Trophoblast cell (in vitro differentiated cells and primary cell): ENCODE data around the gene DNAJB9.

ENCODE experiments used
- DNase-seq, 2 donors: peaks; one replicate each; pipeline ENCODE4 v3.0.0-alpha.2; 2016
- H2AFZ ChIP-seq: 2 replicates; pipeline ENCODE4 v1.6.1; 2013; ENCODE audit warnings: low read length, moderate library complexity, mild to moderate bottlenecking; ENCODE audit not compliant: insufficient read depth, poor library complexity
- H2AK5ac ChIP-seq: 2 replicates; pipeline ENCODE4 v1.6.1; 2013; ENCODE audit warnings: mild to moderate bottlenecking, low read length
- H2BK120ac ChIP-seq: 2 replicates; pipeline ENCODE4 v1.6.1; 2013; ENCODE audit warnings: low read length, mild to moderate bottlenecking, moderate library complexity; ENCODE audit not compliant: insufficient read depth, poor library complexity
- H2BK12ac ChIP-seq: 2 replicates; pipeline ENCODE4 v1.6.1; 2013; ENCODE audit warnings: mild to moderate bottlenecking, low read length, moderate library complexity
- H2BK5ac ChIP-seq: 2 replicates; pipeline ENCODE4 v1.6.1; 2013; ENCODE audit warnings: low read length, low read depth, moderate library complexity, mild to moderate bottlenecking; ENCODE audit not compliant: poor library complexity
- H3K14ac ChIP-seq: 2 replicates; pipeline ENCODE4 v1.6.1; 2013; ENCODE audit warnings: mild to moderate bottlenecking, low read length
- H3K18ac ChIP-seq: 2 replicates; pipeline ENCODE4 v1.6.1; 2013; ENCODE audit warnings: mild to moderate bottlenecking, low read length
- H3K23ac ChIP-seq: 2 replicates; pipeline ENCODE4 v1.6.1; 2013; ENCODE audit warnings: low read length
- H3K27ac ChIP-seq: 2 replicates; pipeline ENCODE4 v1.5.1; 2013; ENCODE audit warnings: low read depth, mild to moderate bottlenecking, inconsistent platforms, low read length, moderate library complexity
- H3K27me3 ChIP-seq: 2 replicates; pipeline ENCODE4 v1.6.1; 2013; ENCODE audit warnings: inconsistent platforms, mild to moderate bottlenecking, low read length, moderate library complexity; ENCODE audit not compliant: insufficient read depth
- H3K36me3 ChIP-seq, 2 experiments: 1 replicate in 1 of 2; 2 replicates in 1 of 2; pipeline ENCODE4 v1.6.1; 2013; ENCODE audit warnings: low read length in 2 of 2, mild to moderate bottlenecking in 2 of 2, moderate library complexity in 1 of 2; ENCODE audit not compliant: insufficient read depth in 2 of 2, control insufficient read depth in 1 of 2
- H3K4ac ChIP-seq: 2 replicates; pipeline ENCODE4 v1.6.1; 2013; ENCODE audit warnings: low read depth, mild to moderate bottlenecking, low read length, moderate library complexity
- H3K4me1 ChIP-seq, 2 experiments: 1 replicate in 1 of 2; 2 replicates in 1 of 2; pipeline ENCODE4 v1.6.1; 2013; ENCODE audit warnings: low read length in 2 of 2, mild to moderate bottlenecking in 2 of 2, moderate library complexity in 1 of 2; ENCODE audit not compliant: insufficient read depth in 2 of 2, control insufficient read depth in 1 of 2
- H3K4me2 ChIP-seq: 2 replicates; pipeline ENCODE4 v1.6.1; 2013; ENCODE audit warnings: inconsistent platforms, mild to moderate bottlenecking, low read length, moderate library complexity
- H3K4me3 ChIP-seq: 2 replicates; pipeline ENCODE4 v1.5.1; 2013; ENCODE audit warnings: mild to moderate bottlenecking, low read depth, low read length, inconsistent platforms
- H3K79me1 ChIP-seq: one replicate; pipeline ENCODE4 v1.6.1; 2013; ENCODE audit warnings: low read length
- H3K79me2 ChIP-seq: 2 replicates; pipeline ENCODE4 v1.6.1; 2013; ENCODE audit warnings: low read length, mild to moderate bottlenecking; ENCODE audit not compliant: control insufficient read depth, insufficient read depth, poor library complexity
- H3K9ac ChIP-seq: 2 replicates; pipeline ENCODE4 v1.6.1; 2013; ENCODE audit warnings: mild to moderate bottlenecking, low read length
- H3K9me3 ChIP-seq: 2 replicates; pipeline ENCODE4 v1.6.1; 2013; ENCODE audit warnings: low read depth, mild to moderate bottlenecking, control low read depth, inconsistent platforms, low read length; ENCODE audit not compliant: insufficient read depth
- H4K12ac ChIP-seq: 2 replicates; pipeline ENCODE4 v1.6.1; 2013; ENCODE audit warnings: low read depth, mild to moderate bottlenecking, low read length, moderate library complexity
- H4K8ac ChIP-seq: 2 replicates; pipeline ENCODE4 v1.6.1; 2013; ENCODE audit warnings: low read depth, mild to moderate bottlenecking, low read length, moderate library complexity
- H4K91ac ChIP-seq: one replicate; pipeline ENCODE4 v1.6.1; 2013; ENCODE audit warnings: low read depth, mild to moderate bottlenecking, low read length, moderate library complexity
- whole genome bisulfite sequencing: extraction: QIAGEN DNeasy Blood & Tissue Kit; methylation state at CpG from one replicate; pipeline ENCODE4 v1.1.7; 2013; ENCODE audit warnings: missing lambda C conversion rate; ENCODE audit not compliant: insufficient read length, insufficient coverage; ENCODE audit errors: extremely low coverage; 5-methylcytosine and 5-hydroxymethylcytosine counted together

The DNAJB9 gene

GRCh38 chr7:108565987-108566386 is 3.7 kb upstream of the DNAJB9 start:
- no peak overlapping the region for H4K8ac ChIP-seq
- H3K23ac ChIP-seq = no peak overlapping the region
- H3K79me2 ChIP-seq = peaks cover 13% of the 10 kb centered on the region
- no peak overlapping the region for H2BK12ac ChIP-seq
- H3K27ac ChIP-seq = no peak overlapping the region
- no peak overlapping the region for H3K4me3 ChIP-seq
- H2BK5ac ChIP-seq = no peak overlapping the region
- H3K9ac ChIP-seq = no peak overlapping the region
- no peak overlapping the region for H4K91ac ChIP-seq
- no peak overlapping the region for H3K4me2 ChIP-seq
- H4K12ac ChIP-seq = no peak overlapping the region
- no peak overlapping the region for H2AK5ac ChIP-seq
- no peak overlapping the region for H2AFZ ChIP-seq
- H3K9me3 ChIP-seq = no peaks in the 10 kb centered on the region
- H3K4me1 ChIP-seq = no peaks in the 10 kb centered on the region
- peaks cover 13% of the 10 kb centered on the region for H3K79me1 ChIP-seq
- no peaks in the 10 kb centered on the region for H3K36me3 ChIP-seq
- no peaks in the 10 kb centered on the region for H3K27me3 ChIP-seq
- no peak overlapping the region for H3K18ac ChIP-seq
- H2BK120ac ChIP-seq = no peak overlapping the region
- H3K4ac ChIP-seq = no peak overlapping the region
- no peak for DNase-seq
- H3K14ac ChIP-seq = no peak overlapping the region

- H4K8ac ChIP-seq = peak overlapping the region; percentile 92
- H3K4me3 ChIP-seq = peak overlapping the region; percentile 86
- peak overlapping the region; percentile 89 for H4K12ac ChIP-seq
- peak overlapping the region; percentile 70 for H3K4me2 ChIP-seq
- H3K79me2 ChIP-seq = peaks cover 13% of the 10 kb centered on the region
- H3K4ac ChIP-seq = peak overlapping the region; percentile 50
- no peak for DNase-seq
- H2BK5ac ChIP-seq = peak overlapping the region; percentile 60
- H3K4me1 ChIP-seq = no peaks in the 10 kb centered on the region
- H4K91ac ChIP-seq = peak overlapping the region; percentile 83
- no peak overlapping the region for H2BK12ac ChIP-seq
- H3K18ac ChIP-seq = peak overlapping the region; percentile 86
- no peaks in the 10 kb centered on the region for H3K27me3 ChIP-seq
- H2BK120ac ChIP-seq = peak overlapping the region; percentile 40
- peaks cover 13% of the 10 kb centered on the region for H3K79me1 ChIP-seq
- H2AFZ ChIP-seq = peak overlapping the region; percentile 64
- no peaks in the 10 kb centered on the region for H3K9me3 ChIP-seq
- peak overlapping the region; percentile 92 for H3K14ac ChIP-seq
- no peak overlapping the region for H3K23ac ChIP-seq
- WGBS = no CpG with 5 or more reads among the region's 24 CpGs
- H2AK5ac ChIP-seq = peak overlapping the region; percentile 49
- H3K36me3 ChIP-seq = peaks cover 0 to 1% of the 10 kb centered on the region in 2 experiments
- peak overlapping the region; percentile 77 for H3K9ac ChIP-seq
- peak overlapping the region; percentile 85 for H3K27ac ChIP-seq
These were observed 783 bp upstream of the DNAJB9 start for GRCh38 chr7:108568801-108569380.

GRCh38 chr7:108570146-108570755 is 577 bp downstream of the DNAJB9 start:
- Histone ChIP-seq H3K79me2 (peaks cover 13% of the 10 kb centered on the region), H2BK120ac (peak overlapping the region; percentile 81), H2BK5ac (peak overlapping the region; percentile 69), H2AFZ (peak overlapping the region; percentile 87), H3K79me1 (peaks cover 13% of the 10 kb centered on the region), H3K18ac (peak overlapping the region; percentile 80), H3K4ac (peak overlapping the region; percentile 21), H3K23ac (no peak overlapping the region), H2BK12ac (no peak overlapping the region), H3K9me3 (no peaks in the 10 kb centered on the region), H4K8ac (peak overlapping the region; percentile 87), H3K27ac (peak overlapping the region; percentile 76), H4K12ac (peak overlapping the region; percentile 33), H3K4me3 (peak overlapping the region; percentile 94), H3K27me3 (no peaks in the 10 kb centered on the region), H3K9ac (peak overlapping the region; percentile 90), H4K91ac (peak overlapping the region; percentile 89), H3K4me1 (no peaks in the 10 kb centered on the region), H3K36me3 (peaks cover 0 to 4% of the 10 kb centered on the region in 2 experiments), H2AK5ac (peak overlapping the region; percentile 67), H3K14ac (peak overlapping the region; percentile 96), H3K4me2 (peak overlapping the region; percentile 94)
- no CpG with 5 or more reads among the region's 36 CpGs for WGBS
- DNase-seq = peak; percentile 58 to 74

GRCh38 chr7:108572480-108572879 is 2.8 kb downstream of the DNAJB9 start:
- Histone ChIP-seq H2AK5ac (no peak overlapping the region), H3K4ac (no peak overlapping the region), H3K79me2 (peaks cover 13% of the 10 kb centered on the region), H4K91ac (no peak overlapping the region), H2AFZ (no peak overlapping the region), H3K9ac (no peak overlapping the region), H3K27me3 (no peaks in the 10 kb centered on the region), H2BK5ac (no peak overlapping the region), H2BK120ac (no peak overlapping the region), H4K12ac (no peak overlapping the region), H2BK12ac (no peak overlapping the region), H3K14ac (no peak overlapping the region), H3K23ac (no peak overlapping the region), H3K4me2 (no peak overlapping the region), H4K8ac (no peak overlapping the region), H3K4me1 (peaks cover 2 to 5% of the 10 kb centered on the region in 2 experiments), H3K9me3 (no peaks in the 10 kb centered on the region), H3K4me3 (no peak overlapping the region), H3K36me3 (peaks cover 0 to 4% of the 10 kb centered on the region in 2 experiments), H3K27ac (no peak overlapping the region), H3K18ac (no peak overlapping the region), H3K79me1 (peaks cover 13% of the 10 kb centered on the region)
- no CpG with 5 or more reads among the region's 2 CpGs for WGBS
- DNase-seq = no peak
